HEK293 (cell line): ENCODE data around the gene S1PR5.

Experiments used
- CTCF ChIA-PET: fragments of 350-600 bp; formaldehyde crosslinking; extraction: SDS; loops from one replicate; lab custom pipeline; 2021; ENCODE audit warnings: antibody characterized with exemption; lab: Yijun Ruan, JAX
- POLR2A ChIA-PET: fragments of 300-600 bp; formaldehyde crosslinking; extraction: SDS; loops from one replicate; lab custom pipeline; 2020; ENCODE audit warnings: antibody characterized with exemption, inconsistent platforms; lab: Yijun Ruan, JAX
- H3K27ac ChIP-seq: fragments of 200-500 bp; sonication (Bioruptor generic); 2 replicates; pipeline ENCODE4 v1.5.1; 2014; ENCODE audit warnings: low read depth, low read length, control low read depth, inconsistent platforms; ENCODE audit errors: extremely low read depth
- H3K36me3 ChIP-seq, 2 experiments: fragments of 200-500 bp in 1 of 2; sonication (Bioruptor generic) in 1 of 2; 1 replicate in 1 of 2; 2 replicates in 1 of 2; pipeline ENCODE4 v1.5.1; 2014 to 2017; ENCODE audit warnings: inconsistent platforms in 2 of 2, low read length in 2 of 2; ENCODE audit not compliant: control insufficient read depth in 2 of 2, insufficient read depth in 1 of 2
- H3K4me1 ChIP-seq: fragments of 200-500 bp; sonication (Bioruptor generic); 2 replicates; pipeline ENCODE4 v1.5.1; 2014; ENCODE audit warnings: mild to moderate bottlenecking, low read length, inconsistent platforms; ENCODE audit not compliant: control insufficient read depth, insufficient read depth
- H3K4me3 ChIP-seq: 2 replicates; pipeline ENCODE4 v1.5.1; 2011; ENCODE audit warnings: low read depth, mild to moderate bottlenecking, control low read depth, low read length, moderate library complexity
- H3K9me3 ChIP-seq: fragments of 200-500 bp; sonication (Bioruptor generic); 2 replicates; pipeline ENCODE4 v1.5.1; 2014; ENCODE audit warnings: low read depth, low read length, inconsistent platforms; ENCODE audit not compliant: control insufficient read depth, insufficient read depth
- CTCF ChIP-seq: fragments of 450-650 bp; formaldehyde crosslinking; IDR thresholded peaks from 2 replicates; pipeline ENCODE4 v1.5.1; 2016; ENCODE audit warnings: missing biosample characterization, missing genetic modification characterization
- GLIS1 ChIP-seq: fragments of 450-650 bp; formaldehyde crosslinking; IDR thresholded peaks from 2 replicates; pipeline ENCODE4 v1.5.1; 2016; ENCODE audit warnings: missing biosample characterization, missing genetic modification characterization
- GLIS2 ChIP-seq: fragments of 450-650 bp; formaldehyde crosslinking; IDR thresholded peaks from 2 replicates; pipeline ENCODE4 v1.5.1; 2016; ENCODE audit warnings: missing biosample characterization, missing genetic modification characterization
- MYNN ChIP-seq: fragments of 450-650 bp; formaldehyde crosslinking; IDR thresholded peaks from 2 replicates; pipeline ENCODE4 v1.5.1; 2016; ENCODE audit warnings: missing biosample characterization, missing genetic modification characterization, borderline replicate concordance
- OVOL3 ChIP-seq: fragments of 450-650 bp; formaldehyde crosslinking; IDR thresholded peaks from 2 replicates; pipeline ENCODE4 v1.5.1; 2016; ENCODE audit warnings: missing biosample characterization, missing genetic modification characterization
- PATZ1 ChIP-seq: fragments of 450-650 bp; formaldehyde crosslinking; IDR thresholded peaks from 2 replicates; pipeline ENCODE4 v1.5.1; 2016; ENCODE audit warnings: missing biosample characterization, missing genetic modification characterization
- PRDM6 ChIP-seq: fragments of 450-650 bp; formaldehyde crosslinking; IDR thresholded peaks from 2 replicates; pipeline ENCODE4 v1.5.1; 2017; ENCODE audit warnings: missing biosample characterization, missing genetic modification characterization
- SALL2 ChIP-seq: fragments of 450-650 bp; formaldehyde crosslinking; IDR thresholded peaks from 2 replicates; pipeline ENCODE4 v1.5.0; 2017; ENCODE audit warnings: missing biosample characterization, mild to moderate bottlenecking, missing genetic modification characterization, borderline replicate concordance
- ZBTB8A ChIP-seq: fragments of 450-650 bp; formaldehyde crosslinking; IDR thresholded peaks from 2 replicates; pipeline ENCODE4 v1.5.1; 2016; ENCODE audit warnings: missing biosample characterization, missing genetic modification characterization
- ZFP41 ChIP-seq: fragments of 450-650 bp; formaldehyde crosslinking; IDR thresholded peaks from 2 replicates; pipeline ENCODE4 v1.5.1; 2016; ENCODE audit warnings: missing biosample characterization, missing genetic modification characterization, borderline replicate concordance
- ZIC2 ChIP-seq: fragments of 450-650 bp; formaldehyde crosslinking; IDR thresholded peaks from 2 replicates; pipeline ENCODE4 v1.5.1; 2016; ENCODE audit warnings: missing biosample characterization, missing genetic modification characterization
- ZNF16 ChIP-seq: fragments of 450-650 bp; formaldehyde crosslinking; IDR thresholded peaks from 2 replicates; pipeline ENCODE4 v1.5.1; 2016; ENCODE audit warnings: low read depth, missing biosample characterization, missing genetic modification characterization
- ZNF501 ChIP-seq: fragments of 450-650 bp; formaldehyde crosslinking; IDR thresholded peaks from 2 replicates; pipeline ENCODE4 v1.5.1; 2016; ENCODE audit warnings: missing biosample characterization, missing genetic modification characterization
- ZNF623 ChIP-seq: fragments of 450-650 bp; formaldehyde crosslinking; IDR thresholded peaks from 2 replicates; pipeline ENCODE4 v1.5.1; 2016; ENCODE audit warnings: missing biosample characterization, missing genetic modification characterization
- ZNF654 ChIP-seq: fragments of 450-650 bp; formaldehyde crosslinking; IDR thresholded peaks from 2 replicates; pipeline ENCODE4 v1.5.1; 2016; ENCODE audit warnings: low read depth, missing biosample characterization, missing genetic modification characterization
- ZNF76 ChIP-seq: fragments of 450-650 bp; formaldehyde crosslinking; IDR thresholded peaks from 2 replicates; pipeline ENCODE4; 2016; ENCODE audit warnings: low read depth, missing biosample characterization, missing genetic modification characterization, borderline replicate concordance
- TF ChIP-seq, protein P1 (sequence below): fragments of 450-650 bp; formaldehyde crosslinking; IDR thresholded peaks from 2 replicates; pipeline ENCODE4 v1.5.1; 2017; ENCODE audit warnings: missing biosample characterization, missing genetic modification characterization
- TF ChIP-seq, protein P2 (sequence below): fragments of 450-650 bp; formaldehyde crosslinking; IDR thresholded peaks from 2 replicates; pipeline ENCODE4 v1.5.1; 2016; ENCODE audit warnings: missing biosample characterization, missing genetic modification characterization

S1PR5 gene

GRCh38 chr19:10514211-10515145, 2.8 kb downstream of the S1PR5 start (continued):
- TF ChIP-seq ZNF501 (tag by site-specific recombination) (no peak), ZFP41 (tag by site-specific recombination) (no peak)
- TF ChIP-seq, all 188 proteins: peak for 0

DNA sequence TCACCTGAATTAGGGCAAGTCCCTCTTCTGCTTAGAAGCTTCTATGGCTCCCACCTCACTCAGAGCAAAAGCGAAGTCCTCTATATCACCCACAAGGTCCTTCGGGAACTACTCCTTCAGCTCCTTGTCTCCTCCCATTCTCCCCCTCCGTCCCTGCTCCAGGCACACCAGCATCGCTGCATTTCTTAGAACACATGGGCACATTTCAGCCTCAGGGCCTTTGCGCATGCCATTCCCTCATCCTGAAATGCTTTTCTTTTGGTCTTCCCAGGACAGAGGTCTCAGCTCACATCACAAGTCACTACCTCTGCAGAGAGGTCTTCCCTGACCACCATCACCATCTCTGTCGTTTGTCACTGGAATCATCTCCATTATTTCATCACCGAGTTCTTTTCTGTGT, 4.0 kb downstream of the S1PR5 start:
- peaks cover 0 to 8% of the 10 kb centered on the region in 2 experiments; a peak in 1 of 3 replicates for H3K36me3 ChIP-seq
- CTCF ChIA-PET, result interaction anchor here (0.6 to 2.6 kb wide), 5 partner anchors 16 to 121 kb away, joined by 3 to 16 read pairs (median 4); no protein-coding TSS in a partner anchor
- POLR2A ChIA-PET, result interaction anchor here (0.5 kb wide), 1 partner anchor 8 kb away, joined by 5 read pairs; no protein-coding TSS in a partner anchor
- H3K9me3 ChIP-seq, result no peaks in the 10 kb centered on the region
- H3K27ac ChIP-seq, result no peak overlapping the region
- no peak overlapping the region for H3K4me3 ChIP-seq
- peaks cover 3% of the 10 kb centered on the region; the same call in 1 of the 2 replicates for H3K4me1 ChIP-seq
- peak; percentile 70; the same call in 1 of the 2 replicates for TF ChIP-seq ZNF16 (tag by site-specific recombination)
- TF ChIP-seq, protein P1, sequence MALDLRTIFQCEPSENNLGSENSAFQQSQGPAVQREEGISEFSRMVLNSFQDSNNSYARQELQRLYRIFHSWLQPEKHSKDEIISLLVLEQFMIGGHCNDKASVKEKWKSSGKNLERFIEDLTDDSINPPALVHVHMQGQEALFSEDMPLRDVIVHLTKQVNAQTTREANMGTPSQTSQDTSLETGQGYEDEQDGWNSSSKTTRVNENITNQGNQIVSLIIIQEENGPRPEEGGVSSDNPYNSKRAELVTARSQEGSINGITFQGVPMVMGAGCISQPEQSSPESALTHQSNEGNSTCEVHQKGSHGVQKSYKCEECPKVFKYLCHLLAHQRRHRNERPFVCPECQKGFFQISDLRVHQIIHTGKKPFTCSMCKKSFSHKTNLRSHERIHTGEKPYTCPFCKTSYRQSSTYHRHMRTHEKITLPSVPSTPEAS (tag by site-specific recombination), result no peak
- TF ChIP-seq ZNF623 (tag by site-specific recombination), result peak; percentile 97

DNA sequence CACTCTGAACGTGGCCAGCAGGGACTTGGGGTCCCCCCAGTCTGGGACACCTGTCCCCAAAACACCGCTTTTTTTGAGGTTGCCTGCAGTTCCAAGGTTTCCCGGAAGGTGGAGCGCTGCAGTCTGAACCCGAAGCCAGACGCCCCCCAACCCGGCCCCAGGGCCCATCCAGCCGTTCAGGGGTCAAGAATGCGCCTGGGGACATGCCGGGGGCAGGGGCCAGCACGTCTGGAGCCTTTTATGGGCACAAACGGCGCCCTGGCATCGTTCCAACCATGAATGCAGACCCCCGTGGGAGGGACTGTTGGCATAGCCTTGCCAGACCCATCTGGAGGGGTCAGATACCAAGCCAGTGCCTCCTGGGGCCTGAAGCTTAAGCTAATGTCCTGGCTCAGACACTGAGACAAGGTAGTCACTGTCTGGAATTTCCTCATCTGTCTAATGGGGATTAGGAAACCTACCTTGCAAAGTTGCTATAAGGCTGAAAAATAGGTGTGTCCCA, 6.9 kb downstream of the S1PR5 start:
- no peak overlapping the region for H3K27ac ChIP-seq
- no peaks in the 10 kb centered on the region for H3K4me1 ChIP-seq
- POLR2A ChIA-PET, result interaction anchor here (0.6 kb wide), 1 partner anchor 107 kb away, joined by 3 read pairs; the partner anchor contains the start of gene CDC37
- CTCF ChIA-PET, result interaction anchor here (0.6 to 1.6 kb wide), 10 partner anchors 9 to 190 kb away, joined by 3 to 4 read pairs (median 3); no protein-coding TSS in a partner anchor
- H3K36me3 ChIP-seq, result peaks cover 0 to 8% of the 10 kb centered on the region in 2 experiments; a peak in 1 of 3 replicates
- no peaks in the 10 kb centered on the region for H3K9me3 ChIP-seq
- TF ChIP-seq GLIS1 (tag by site-specific recombination), result peak; percentile 71
- TF ChIP-seq GLIS2 (tag by site-specific recombination), result peak; percentile 54; the same call in 1 of the 2 replicates
- peak; percentile 11; the same call in 1 of the 2 replicates for TF ChIP-seq ZBTB8A (tag by site-specific recombination)
- TF ChIP-seq OVOL3, result no peak
- TF ChIP-seq ZIC2 (tag by site-specific recombination), result 0 out of 2 replicates have a peak, but pooled peaks have one; percentile 14
- peak; percentile 11; the same call in 1 of the 2 replicates for TF ChIP-seq ZNF654
- no peak for TF ChIP-seq SALL2 (tag by site-specific recombination)
- TF ChIP-seq PATZ1 (tag by site-specific recombination), result peak; percentile 75
- no peak for TF ChIP-seq PRDM6 (tag by site-specific recombination)
- TF ChIP-seq CTCF (tag by site-specific recombination), result peak; percentile 30; the same call in 1 of the 2 replicates
- no peak for TF ChIP-seq ZNF76 (tag by site-specific recombination)
- no peak for TF ChIP-seq MYNN (tag by site-specific recombination)
- TF ChIP-seq, protein P2, sequence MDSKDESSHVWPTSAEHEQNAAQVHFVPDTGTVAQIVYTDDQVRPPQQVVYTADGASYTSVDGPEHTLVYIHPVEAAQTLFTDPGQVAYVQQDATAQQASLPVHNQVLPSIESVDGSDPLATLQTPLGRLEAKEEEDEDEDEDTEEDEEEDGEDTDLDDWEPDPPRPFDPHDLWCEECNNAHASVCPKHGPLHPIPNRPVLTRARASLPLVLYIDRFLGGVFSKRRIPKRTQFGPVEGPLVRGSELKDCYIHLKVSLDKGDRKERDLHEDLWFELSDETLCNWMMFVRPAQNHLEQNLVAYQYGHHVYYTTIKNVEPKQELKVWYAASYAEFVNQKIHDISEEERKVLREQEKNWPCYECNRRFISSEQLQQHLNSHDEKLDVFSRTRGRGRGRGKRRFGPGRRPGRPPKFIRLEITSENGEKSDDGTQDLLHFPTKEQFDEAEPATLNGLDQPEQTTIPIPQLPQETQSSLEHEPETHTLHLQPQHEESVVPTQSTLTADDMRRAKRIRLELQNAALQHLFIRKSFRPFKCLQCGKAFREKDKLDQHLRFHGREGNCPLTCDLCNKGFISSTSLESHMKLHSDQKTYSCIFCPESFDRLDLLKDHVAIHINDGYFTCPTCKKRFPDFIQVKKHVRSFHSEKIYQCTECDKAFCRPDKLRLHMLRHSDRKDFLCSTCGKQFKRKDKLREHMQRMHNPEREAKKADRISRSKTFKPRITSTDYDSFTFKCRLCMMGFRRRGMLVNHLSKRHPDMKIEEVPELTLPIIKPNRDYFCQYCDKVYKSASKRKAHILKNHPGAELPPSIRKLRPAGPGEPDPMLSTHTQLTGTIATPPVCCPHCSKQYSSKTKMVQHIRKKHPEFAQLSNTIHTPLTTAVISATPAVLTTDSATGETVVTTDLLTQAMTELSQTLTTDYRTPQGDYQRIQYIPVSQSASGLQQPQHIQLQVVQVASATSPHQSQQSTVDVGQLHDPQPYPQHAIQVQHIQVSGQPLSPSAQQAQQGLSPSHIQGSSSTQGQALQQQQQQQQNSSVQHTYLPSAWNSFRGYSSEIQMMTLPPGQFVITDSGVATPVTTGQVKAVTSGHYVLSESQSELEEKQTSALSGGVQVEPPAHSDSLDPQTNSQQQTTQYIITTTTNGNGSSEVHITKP (tag by site-specific recombination), result peak; percentile 56
- H3K4me3 ChIP-seq, result no peak overlapping the region
